GM19043 (cell line): ENCODE data around the gene SYT5.
"Not testable (repeated sequence)": the region's sequence is repeated elsewhere in the genome, so short reads cannot be mapped to it uniquely, and the experiment has no call there.

ENCODE experiments used
- ATAC-seq: cut with Tn5 transposase; IDR thresholded peaks from one replicate; pipeline ENCODE4 v1.9.1; 2021; ENCODE audit warnings: low read depth; ENCODE audit not compliant: unreplicated experiment

The SYT5 gene

DNA sequence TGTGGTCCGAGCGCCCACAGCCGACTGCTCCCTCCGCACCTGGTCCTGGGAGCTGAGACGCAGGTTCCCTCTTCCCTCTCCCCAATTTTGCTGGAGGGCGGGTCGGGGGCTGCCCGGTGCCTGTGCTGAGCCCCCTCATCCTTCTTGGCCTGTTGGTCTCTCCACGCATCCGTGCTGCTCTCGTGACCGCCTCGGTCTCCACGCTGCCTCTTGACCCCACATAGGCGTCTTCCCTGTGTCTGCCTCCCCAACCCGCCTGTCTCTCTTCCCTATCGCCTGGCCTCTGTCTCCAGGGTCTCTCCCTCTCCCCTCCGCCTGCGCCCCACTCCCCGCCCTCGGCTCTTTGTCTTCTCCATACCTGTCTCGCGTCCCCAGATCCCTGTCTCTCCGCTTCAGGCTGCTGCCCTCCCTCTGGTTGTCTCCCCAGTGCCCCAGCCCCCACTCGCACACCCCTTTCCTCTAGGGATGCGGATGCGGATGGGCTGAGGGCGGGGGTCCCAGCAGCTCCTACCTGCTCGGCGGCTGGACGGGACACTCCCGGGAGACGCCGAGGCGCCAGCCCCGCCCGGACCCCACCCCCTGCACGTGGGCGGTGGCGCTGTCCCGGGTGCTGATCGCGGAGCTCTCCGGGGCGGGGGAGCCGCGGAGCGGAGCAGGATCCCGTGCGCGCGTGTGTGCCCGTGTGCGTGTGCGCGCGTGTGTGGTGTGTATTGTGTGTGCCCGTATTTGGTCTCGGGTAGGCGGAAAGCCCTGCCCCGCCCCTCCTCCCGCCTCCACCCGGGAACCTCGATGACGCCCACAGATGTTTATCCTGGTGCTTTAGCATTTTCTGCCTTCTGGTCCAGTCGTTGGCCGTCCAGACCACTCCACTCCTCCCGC, at the start of gene SYT5:
TSS of gene SYT5 (minus strand) at position 684 of the 879 bp plus-strand sequence. CDS start 1,248 bp downstream, outside the sequence.
- no peak for ATAC-seq

DNA sequence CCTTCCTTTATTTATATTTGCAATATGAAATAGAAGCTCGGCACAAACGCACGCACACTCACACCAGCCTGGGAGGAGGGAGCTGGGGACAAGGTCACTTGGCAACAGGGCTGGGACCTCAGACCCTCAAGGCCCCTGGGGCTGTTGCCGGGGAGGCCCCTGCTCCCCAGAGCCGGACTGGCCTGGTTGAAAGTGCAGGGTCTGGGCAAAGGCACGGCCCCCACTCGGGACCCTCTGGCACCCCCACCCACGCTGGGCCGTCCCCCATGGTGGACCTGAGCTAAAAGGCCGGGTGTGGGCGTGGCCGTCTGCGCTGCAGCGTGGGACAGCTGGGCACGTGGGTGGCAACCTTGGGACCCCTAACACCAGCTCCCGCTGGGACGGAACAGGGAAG, 49.7 kb upstream of the SYT5 start:
- ATAC-seq: no peak

DNA sequence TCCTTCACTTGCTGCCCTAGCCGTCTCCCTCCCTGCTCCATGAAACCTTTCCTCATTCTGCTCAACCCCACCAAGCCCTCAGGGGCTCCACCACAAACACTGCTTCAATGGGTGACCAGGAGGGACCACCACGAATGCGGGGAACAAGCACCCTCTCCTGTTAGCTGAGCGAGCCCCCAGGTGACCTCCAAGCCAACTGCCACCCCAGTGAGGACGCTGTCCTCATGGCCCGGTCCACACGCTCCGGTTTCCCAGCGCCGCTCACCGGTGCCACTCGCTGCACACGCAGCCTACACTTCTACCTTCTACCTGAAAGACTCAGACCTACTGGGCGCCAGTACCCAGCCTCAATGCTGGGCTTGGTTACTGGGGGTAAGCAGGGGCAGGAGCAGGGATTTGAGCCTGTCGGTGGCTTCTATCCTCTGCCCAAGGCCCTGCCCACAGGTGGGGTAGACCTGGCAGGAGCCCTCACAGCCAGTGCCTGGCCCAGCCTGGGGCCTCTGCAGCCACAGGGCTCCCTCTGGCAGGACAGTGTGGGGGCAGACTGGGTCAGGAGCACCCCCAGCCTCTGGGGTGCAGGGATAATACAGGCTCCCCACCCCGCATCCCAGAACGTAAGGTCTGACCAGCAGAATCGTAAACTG, 49.2 kb upstream of the SYT5 start:
- ATAC-seq: no peak

DNA sequence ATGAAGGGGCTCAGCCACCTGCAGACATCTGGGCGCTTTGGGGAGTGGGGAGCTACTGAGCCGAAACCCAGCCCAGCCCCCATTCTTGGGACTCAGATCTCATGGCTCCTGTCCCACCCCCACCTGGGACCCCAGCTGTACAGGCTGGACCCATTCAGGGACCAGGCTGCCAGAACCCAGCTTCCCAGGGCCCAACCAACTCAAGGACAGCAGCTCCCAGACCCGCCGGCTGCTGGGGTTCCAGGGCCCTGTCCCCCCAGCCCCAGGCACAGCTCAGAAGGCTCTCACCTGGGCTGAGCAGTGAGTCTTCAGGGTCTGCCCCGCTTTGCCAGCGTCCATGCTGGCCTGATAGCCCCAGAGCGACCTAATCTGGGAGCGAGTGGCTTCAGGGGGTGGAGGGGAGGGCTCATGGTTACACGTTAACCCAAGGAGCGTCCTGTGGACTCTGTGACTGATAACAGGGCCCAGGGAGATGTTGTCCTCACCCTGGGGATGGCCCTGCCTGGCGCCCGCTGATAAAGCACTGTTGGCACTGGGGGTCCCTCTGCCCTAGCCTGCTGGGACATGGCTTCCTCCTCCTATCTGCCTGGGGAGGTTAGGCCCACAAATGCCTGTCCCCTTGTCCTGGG, 48.4 kb upstream of the SYT5 start, which contains the start of gene TMEM86B:
TSS of gene TMEM86B (minus strand) at position 361 of the 629 bp plus-strand sequence. CDS start at position 339, 22 bp downstream.
- ATAC-seq: no peak

DNA sequence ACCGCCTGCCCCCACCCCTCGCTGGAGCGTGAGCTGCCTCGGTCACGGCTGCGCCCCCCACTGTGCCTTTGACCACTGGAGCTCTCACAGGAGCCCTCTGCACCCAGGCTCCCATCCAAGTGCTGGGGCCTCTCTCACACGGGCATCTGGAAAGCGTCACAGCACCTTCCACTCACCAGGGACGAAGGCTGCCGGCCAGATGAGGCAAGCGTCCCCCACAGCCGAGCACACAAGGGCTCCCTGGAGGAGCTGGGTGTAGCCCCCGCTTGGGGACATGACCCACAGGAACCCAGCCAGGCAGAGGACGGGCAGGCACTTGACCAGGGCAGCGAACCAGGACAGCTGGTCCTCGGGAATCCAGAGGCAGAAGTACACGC, 47.9 kb upstream of the SYT5 start:
- ATAC-seq: no peak

DNA sequence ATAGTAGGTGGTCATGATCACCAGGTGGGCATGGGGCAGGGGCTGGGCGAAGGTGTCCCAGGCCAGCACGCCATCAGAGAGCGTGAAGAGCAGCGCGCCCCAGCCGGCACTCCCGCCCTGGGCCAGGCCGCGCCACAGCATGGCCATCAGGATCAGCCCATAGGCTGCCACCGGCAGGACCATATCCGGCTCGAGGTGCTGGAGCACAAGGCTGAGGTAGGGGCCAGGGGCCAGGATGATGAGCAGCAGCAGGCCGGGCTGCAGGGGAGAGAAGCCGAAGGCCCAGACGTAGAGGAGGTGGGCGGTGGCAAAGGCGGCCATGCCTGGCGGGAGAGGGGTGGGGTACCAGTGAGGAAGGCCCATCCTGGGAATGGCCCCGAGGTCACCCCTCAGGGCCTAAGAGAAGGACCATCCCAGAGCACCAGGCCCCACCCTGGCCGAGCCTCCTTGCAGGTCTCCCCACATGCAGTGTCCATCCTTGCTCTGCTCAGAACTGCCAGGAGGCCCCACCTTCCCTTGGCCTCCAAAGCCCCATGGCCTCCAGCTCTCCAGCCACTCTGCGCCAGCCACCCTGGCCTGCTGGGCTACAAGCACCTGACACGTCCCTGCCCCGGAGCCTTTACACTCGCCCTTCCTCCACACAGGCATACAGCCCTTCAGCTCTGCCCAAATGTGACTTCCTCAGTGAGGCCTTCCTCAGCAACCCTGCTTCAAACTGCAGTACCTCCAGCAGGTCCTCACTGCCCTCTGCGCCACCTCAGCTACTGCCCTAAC, 47.3 kb upstream of the SYT5 start:
- ATAC-seq: no peak

DNA sequence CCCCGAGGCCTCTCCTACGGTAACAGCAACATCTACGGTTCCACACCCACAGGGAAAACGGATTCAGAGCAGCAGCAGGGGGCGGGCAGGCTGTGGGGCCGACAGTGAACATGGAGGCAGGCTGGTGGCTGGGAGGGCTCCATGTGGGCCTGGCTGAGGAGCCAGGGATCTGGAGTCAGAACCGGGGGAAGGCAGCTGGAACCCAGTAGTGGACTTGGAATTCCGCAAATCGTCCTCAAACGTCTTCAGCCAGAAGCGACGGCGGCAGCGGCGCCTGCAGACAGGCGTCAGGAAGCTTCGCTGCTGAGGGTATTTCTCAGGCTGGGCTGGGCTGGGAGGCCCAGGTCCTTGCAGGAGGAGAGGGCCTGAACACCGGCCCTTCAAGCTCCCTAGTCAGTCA, 46.7 kb upstream of the SYT5 start:
- ATAC-seq: no peak

DNA sequence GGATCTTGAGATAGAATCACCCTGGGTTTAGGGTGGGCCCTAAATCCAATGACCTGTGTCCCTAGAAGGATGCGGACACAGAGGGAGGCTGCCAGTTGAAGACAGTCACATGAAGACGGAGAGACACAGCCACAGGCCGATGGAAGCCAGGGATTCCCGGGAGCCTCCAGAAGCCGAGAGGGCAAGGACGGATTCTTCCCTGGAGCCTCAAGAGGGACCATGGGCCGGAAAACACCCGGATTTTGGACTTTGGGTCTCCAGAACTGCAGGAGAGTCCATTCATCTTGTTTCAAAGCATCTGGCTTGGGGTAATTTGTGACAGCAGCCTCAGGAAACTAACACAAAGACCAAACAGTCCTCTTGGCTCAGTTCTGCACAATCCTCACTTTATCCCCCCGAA, 46.2 kb upstream of the SYT5 start:
- no peak for ATAC-seq

DNA sequence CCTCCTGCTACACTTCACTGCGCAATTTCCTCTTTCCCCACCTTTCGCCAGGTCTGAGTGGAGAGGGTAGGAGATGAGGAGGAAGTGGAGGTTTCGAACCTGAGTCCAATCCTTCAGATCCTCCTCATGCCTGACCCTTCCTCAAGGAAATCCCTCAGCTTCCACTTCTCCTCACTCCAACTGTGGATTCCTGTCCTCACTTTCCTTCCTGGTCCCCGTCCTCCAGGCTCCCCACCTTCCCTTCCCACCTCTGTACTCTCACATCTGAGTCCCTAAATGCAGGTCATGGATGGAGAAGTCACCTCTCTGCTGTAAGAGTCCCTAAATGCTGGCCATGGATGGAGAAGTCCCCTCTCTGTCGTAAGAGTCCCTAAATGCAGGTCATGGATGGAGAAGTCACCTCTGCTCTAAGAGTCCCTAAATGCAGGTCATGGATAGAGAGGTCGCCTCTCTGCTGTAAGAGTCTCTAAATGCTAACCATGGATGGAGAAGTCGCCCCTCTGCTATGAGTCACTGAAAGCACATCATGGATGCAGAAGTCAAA, 45.4 kb upstream of the SYT5 start:
- no peak for ATAC-seq

DNA sequence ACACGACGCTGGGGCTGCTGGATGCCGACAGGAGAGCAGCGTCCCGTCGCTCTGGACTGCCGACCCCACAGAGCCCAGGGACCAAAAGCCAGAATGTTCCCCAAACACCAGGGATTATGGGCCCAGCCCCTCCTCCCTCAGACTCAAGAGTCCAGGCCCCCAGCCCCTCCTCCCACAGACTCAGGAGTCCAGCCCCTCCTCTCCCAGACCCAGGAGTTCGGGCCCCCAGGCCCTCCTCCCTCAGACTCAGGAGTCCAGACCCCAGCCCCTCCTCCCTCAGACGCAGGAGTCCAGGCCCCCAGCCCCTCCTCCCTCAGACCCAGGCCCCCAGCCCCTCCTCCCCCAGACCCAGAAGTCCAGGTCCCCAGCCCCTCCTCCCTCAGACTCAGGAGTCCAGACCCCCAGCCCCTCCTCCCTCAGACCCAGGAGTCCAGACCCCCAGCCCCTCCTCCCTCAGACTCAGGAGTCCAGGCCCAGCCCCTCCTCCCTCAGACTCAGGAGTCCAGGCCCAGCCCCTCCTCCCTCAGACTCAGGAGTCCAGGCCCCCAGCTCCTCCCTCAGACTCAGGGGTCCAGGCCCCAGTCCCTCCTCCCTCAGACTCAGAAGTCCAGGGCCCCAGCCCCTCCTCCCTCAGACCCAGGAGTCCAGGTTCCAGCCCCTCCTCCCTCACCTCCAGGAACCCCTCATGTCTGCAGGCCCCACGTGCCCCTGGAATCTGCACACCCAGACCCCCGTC, 44.8 kb upstream of the SYT5 start:
- not testable (repeated sequence) for ATAC-seq

DNA sequence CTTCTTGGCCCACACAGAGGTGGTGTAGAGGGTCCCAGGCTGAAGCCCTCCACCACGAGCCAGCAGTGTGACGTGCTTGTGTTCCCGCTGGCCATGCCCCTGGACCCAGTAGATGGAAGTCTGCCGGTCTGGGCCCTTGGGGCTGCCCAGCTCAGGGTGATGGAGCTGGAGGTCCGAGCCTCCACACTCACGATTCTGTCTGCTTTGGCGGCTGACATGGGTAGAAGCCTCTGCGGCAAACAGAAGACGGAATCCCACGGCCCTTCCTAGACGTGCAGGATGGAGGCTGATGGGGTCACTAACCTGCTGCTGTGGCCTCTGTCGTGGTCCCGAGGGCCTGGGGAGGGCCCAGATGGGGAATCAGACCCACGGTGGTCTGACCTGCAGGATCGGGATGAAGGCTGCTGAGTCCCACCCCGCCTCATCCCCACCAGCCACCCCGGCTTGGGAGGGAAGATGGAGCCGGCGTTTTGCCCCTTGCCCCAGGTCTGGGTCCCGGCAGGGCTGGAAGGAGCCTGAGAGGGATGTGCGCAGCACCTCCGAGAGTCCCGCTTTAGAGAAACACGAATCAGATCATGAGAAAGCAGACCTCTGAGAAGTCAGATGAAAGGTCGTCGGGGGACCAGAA, 44.1 kb upstream of the SYT5 start:
- no peak for ATAC-seq

DNA sequence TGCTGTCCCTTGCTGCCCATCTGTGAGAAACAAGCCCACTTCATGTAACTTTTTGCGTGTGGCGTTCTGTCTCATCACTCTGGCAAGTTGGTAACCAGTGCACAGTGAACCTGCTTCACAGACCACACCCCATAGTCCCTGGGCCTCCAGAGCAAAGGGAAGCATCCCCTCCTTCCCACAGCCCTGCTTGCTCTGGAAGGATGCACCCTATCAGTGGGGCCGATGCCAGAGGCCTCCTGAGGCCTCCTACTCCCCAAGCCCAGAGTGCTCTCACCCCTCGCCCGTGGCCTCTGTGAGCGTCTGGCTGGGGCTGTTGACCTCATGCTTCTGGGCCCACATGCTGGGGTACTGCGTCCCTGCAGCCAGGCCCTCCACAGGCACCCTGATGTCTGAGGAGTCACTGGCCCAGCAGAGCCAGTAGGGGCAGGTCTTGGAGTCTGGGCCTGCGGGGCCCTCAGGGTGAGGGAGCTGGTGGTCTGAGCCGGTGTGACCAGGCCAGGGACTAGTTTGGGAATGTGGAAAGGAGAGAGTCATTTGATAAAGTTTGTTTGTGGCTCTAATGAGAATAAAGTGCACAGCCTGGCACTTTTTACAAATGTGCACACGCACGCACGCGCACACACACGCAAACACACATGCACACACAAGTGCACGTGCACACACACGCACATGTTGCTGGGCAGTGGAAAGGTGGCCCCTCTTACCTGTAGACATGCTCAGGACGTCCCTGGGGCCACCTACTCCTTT, 43.4 kb upstream of the SYT5 start:
- no peak for ATAC-seq

DNA sequence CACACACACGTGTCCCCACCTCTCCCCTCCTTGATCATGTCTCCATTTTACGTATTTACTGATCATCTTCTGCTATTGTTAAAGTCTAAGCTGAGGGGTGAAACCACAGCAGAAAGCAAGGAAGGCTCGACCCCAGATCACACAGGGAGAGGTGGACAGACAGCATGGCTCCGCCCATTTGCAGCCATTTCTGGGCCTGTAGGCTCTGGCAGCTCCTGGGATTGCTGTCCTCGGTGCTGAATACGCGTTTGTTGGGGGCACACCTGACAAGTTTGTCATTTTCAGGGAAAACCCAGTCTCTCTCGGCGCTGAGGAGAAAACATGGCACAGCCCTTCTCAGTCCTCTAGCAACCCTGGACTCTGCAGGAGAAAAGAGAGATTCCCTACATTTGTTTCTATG, 40.4 kb upstream of the SYT5 start:
- ATAC-seq: no peak

DNA sequence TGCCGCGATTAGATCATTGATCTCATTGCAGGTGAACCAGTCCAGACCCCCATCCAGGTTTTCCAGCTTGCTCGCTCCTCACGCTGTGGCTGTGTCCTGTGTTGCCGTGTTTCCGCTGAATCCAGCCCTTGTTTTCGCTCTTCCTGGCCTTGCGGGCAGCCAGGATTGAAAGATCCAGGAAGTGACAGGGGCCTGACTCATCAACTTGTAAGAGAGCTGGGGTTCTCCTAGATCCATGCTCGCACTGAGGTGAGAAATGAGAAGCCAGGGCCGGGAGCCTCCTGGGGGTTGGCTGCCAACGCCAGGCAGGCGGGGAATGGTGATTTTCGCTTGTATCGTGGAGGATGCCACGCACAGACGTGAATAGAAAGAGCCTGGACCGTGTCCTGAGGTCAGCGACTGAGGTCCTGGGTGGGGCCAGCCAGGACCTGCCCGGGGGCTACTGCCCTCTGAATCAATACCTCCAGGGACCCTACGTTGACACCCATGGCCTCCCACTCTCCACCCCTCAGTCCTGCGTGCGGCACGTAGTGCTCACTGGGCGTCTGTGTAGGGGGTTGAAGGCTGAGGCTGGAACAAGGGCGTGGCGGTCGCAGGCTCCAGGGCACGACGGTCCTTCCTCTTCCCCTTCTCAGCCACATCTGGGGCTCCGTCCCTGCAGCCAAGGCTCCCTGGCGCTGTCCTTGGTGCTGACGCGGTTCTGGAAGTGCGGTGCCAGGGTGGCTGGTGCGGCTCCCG, 36.5 kb upstream of the SYT5 start:
- no peak for ATAC-seq

DNA sequence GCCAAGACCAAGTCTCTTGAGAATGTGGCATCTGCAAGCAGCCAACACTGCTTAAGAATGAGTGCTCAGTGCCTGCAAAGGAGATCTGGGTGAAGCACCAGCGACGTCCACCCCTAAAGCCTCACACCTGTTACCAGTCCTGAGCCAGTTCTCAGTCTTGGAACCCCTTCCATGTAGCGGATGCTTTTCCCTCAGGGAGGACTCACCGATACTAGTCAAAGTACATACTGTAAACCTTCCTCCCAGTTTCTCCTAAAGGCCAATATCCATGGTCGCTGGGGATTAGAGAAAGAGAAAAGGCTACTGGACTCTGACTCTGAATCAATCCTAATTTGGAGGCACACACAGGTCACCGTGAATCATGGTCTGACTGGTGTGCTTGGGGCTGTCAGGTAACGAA, 33.5 kb upstream of the SYT5 start:
- no peak for ATAC-seq

DNA sequence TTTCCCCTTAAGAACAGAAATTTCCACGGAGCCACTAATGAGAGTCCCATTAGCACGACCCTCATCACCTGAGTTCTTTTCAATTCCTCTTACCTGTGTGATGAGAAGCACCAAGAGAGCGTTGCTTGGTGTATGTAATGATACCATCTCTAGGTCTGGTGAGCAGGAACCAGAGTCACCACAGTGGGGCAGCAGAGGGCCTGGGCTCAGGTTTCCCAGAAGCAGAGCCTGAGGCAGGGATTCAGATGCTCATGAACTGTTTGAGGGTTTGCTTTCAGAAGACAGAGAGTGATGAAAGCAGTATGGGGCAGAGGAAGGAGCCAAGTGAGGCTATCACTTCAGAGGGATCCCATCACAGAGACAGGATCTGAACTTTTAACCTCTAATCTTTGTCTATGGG, 32.4 kb upstream of the SYT5 start:
- no peak for ATAC-seq

DNA sequence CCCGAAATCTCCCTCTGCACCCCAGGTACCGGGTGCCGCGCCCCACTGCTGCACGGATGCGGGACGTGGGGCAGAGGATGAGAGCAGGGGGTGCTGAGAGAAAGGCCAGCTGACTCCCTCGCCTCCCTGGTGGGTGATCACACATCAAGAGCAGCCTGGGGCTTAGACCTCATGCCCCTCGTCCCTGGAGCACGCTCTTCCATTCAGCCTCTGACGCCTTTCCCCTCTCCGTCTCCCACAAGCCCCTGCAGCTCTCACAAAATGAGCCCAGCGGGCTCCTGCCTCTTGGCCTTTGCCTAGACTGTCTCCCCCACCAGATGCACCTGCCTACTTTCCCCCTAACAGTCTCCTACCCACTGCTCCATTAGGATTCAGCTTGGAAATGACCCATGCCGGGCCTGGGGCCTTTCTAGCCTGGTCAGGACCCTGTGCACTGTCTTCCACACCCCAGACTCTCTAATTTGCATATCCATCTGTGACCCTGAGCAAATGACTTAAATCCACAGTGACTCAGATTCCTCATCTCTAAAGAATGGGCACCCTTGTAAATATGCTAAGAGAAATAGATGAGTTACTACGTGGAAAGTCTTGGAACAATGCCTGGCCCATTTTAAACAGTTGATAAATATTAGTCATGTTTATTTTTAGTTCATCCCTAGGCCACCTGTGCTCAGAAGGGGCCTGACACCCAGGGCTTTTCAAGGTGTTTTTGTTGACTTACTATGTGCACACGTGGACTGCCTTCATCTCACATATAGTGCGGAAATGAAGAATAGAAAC, 29.8 kb upstream of the SYT5 start:
- ATAC-seq: no peak
